K562 (cell line): ENCODE data around the gene CASKIN1. TPM values are rescaled to one million over a fixed set of nuclear protein-coding genes. Genes with fewer than 3 reads are reported as not detected.
A peak's percentile ranks its signal among the peaks of the same experiment; 100 is the strongest.

Experiments used
- ETV5 ChIP-seq: sonication (generic); formaldehyde crosslinking; IDR thresholded peaks from 2 replicates; pipeline ENCODE4 v1.4.0; 2020; ENCODE audit warnings: low read depth, mild to moderate bottlenecking, missing genetic modification reagents
- EZH2 ChIP-seq: IDR thresholded peaks from 2 replicates; pipeline ENCODE4 v1.6.1; 2012; ENCODE audit warnings: low read depth, mild to moderate bottlenecking, inconsistent platforms, low read length, borderline replicate concordance
- GATAD2B ChIP-seq: fragments of 450-650 bp; IDR thresholded peaks from 2 replicates; pipeline ENCODE4 v1.6.1; 2017; ENCODE audit warnings: mild to moderate bottlenecking, borderline replicate concordance
- HEY1 ChIP-seq: fragments of 250-450 bp; sonication (Bioruptor Pico); IDR thresholded peaks from 2 replicates; pipeline ENCODE4 v1.5.0; 2020; ENCODE audit warnings: mild to moderate bottlenecking, moderate library complexity, borderline replicate concordance
- KAT2B ChIP-seq: IDR thresholded peaks from one replicate; pipeline ENCODE4 v1.6.1; 2012; ENCODE audit warnings: low read depth, mild to moderate bottlenecking, control low read depth, inconsistent platforms, low read length, moderate library complexity
- MTA2 ChIP-seq: fragments of 450-650 bp; IDR thresholded peaks from 2 replicates; pipeline ENCODE4 v1.6.1; 2016; ENCODE audit warnings: low read depth
- NR4A1 ChIP-seq, 2 experiments: fragments of 250-450 bp in 1 of 2; fragments of 450-650 bp in 1 of 2; sonication (Bioruptor Pico) in 1 of 2; IDR thresholded peaks; 2 replicates each; pipeline versions ENCODE4 v1.4.0 to v1.6.1; 2016 to 2020; ENCODE audit warnings: mild to moderate bottlenecking in 2 of 2, missing compliant biosample characterization in 1 of 2, missing genetic modification characterization in 1 of 2, moderate library complexity in 1 of 2
- PHF21A ChIP-seq: fragments of 450-650 bp; IDR thresholded peaks from 2 replicates; pipeline ENCODE4 v1.6.1; 2017; ENCODE audit warnings: low read depth, borderline replicate concordance
- PTBP1 ChIP-seq: fragments of 200-400 bp; formaldehyde crosslinking; IDR thresholded peaks from 2 replicates; pipeline ENCODE4 v1.6.1; 2017; ENCODE audit warnings: low read depth, low read length
- TFAP4 ChIP-seq: sonication (generic); formaldehyde crosslinking; IDR thresholded peaks from 2 replicates; pipeline ENCODE4 v1.8.0; 2022; ENCODE audit warnings: missing genetic modification reagents, mild to moderate bottlenecking, moderate library complexity, borderline replicate concordance
- YY1 ChIP-seq, 3 experiments: IDR thresholded peaks; 2 replicates each; pipeline ENCODE4 v1.6.1; 2011; ENCODE audit warnings: low read length in 2 of 3, mild to moderate bottlenecking in 2 of 3, moderate library complexity in 2 of 3, borderline replicate concordance in 1 of 3, control low read depth in 1 of 3, low read depth in 1 of 3; ENCODE audit not compliant: insufficient read depth in 3 of 3, insufficient replicate concordance in 2 of 3, control insufficient read depth in 1 of 3, insufficient read length in 1 of 3; ENCODE audit errors: extremely low read depth in 1 of 3
- ZNF23 ChIP-seq: fragments of 250-450 bp; sonication (Bioruptor Pico); IDR thresholded peaks from 2 replicates; pipeline ENCODE4 v1.4.0; 2020; ENCODE audit warnings: mild to moderate bottlenecking
- ZNF263 ChIP-seq: sonication (generic); formaldehyde crosslinking; IDR thresholded peaks from 2 replicates; pipeline ENCODE4 v1.8.0; 2022; ENCODE audit warnings: mild to moderate bottlenecking, missing genetic modification reagents, borderline replicate concordance
- ZNF318 ChIP-seq, 2 experiments: fragments of 450-650 bp; IDR thresholded peaks; 2 replicates each; pipeline ENCODE4 v1.6.1; 2016; ENCODE audit warnings: mild to moderate bottlenecking in 2 of 2, borderline replicate concordance in 1 of 2, low read depth in 1 of 2, moderate library complexity in 1 of 2
- ZNF511 ChIP-seq: sonication (generic); formaldehyde crosslinking; IDR thresholded peaks from 2 replicates; pipeline ENCODE4 v1.8.0; 2022; ENCODE audit warnings: mild to moderate bottlenecking, missing genetic modification reagents
- polyA plus RNA-seq, 8 experiments: library from polyadenylated mRNA; depleted of rRNA in 4 of 8; stranded (reverse) in 5 of 8; unstranded in 3 of 8; fragments of >200 nt; fragmentation: Nextera tagmentation in 2 of 8; fragmentation: Illumina TruSeq in 1 of 8; extraction: Ambion mirVana in 2 of 8; extraction: Trizol in 1 of 8; gene quantifications; 2 replicates each; pipeline versions ENCODE4 v1.2.1 to v1.2.3, GENCODE V29; 2011 to 2014; ENCODE audit warnings: inconsistent platforms in 1 of 8, missing spikeins in 1 of 8
- total RNA-seq, 7 experiments: library from RNA; depleted of rRNA in 6 of 7; stranded (reverse); fragments of >200 nt in 6 of 7; fragmentation: Illumina TruSeq in 2 of 7; extraction: Trizol in 2 of 7; gene quantifications; 2 replicates each; pipeline versions ENCODE4 v1.2.1 to v1.2.3, GENCODE V29; 2011 to 2021; ENCODE audit warnings: low replicate concordance in 1 of 7

Gene CASKIN1
- total and polyA plus RNA-seq, 9 of the 15 experiments (the other 6 are each of a cell fraction or from before 2014, with no cell fraction given): 0.15 to 4.5 (median 1.5) TPM; not detected in 2

GRCh38 chr16:2151188-2152091, 45.0 kb downstream of the CASKIN1 start (continued):
- TF ChIP-seq TFAP4 (CRISPR knock-in tag): peak; percentile 40; the same call in 1 of the 2 replicates
- TF ChIP-seq MTA2: no peak
- TF ChIP-seq NR4A1 (CRISPR knock-in tag; IDR thresholded peaks at IDR 0.05): no peak
- TF ChIP-seq NR4A1 (tag; IDR thresholded peaks at IDR 0.05): no peak
- TF ChIP-seq EZH2: no peak
- TF ChIP-seq PHF21A: no peak
- TF ChIP-seq GATAD2B: no peak
- TF ChIP-seq YY1 (IDR thresholded peaks at IDR 0.05; ENCODE audit: borderline replicate concordance in 1 of 3, control insufficient read depth in 1 of 3, extremely low read depth in 1 of 3, insufficient read depth in 3 of 3, insufficient read length in 1 of 3, insufficient replicate concordance in 2 of 3, low read depth in 1 of 3, low read length in 2 of 3): peak in 1 of 3 experiments; percentile 3
- TF ChIP-seq HEY1 (CRISPR knock-in tag): no peak
- no peak for TF ChIP-seq ZNF318 (IDR thresholded peaks at IDR 0.05; ENCODE audit: borderline replicate concordance in 1 of 2, low read depth in 1 of 2)
- TF ChIP-seq ZNF263 (CRISPR knock-in tag): no peak
- TF ChIP-seq PTBP1: peak; percentile 47; the same call in 1 of the 2 replicates
- TF ChIP-seq ETV5 (CRISPR knock-in tag): no peak
- no peak for TF ChIP-seq ZNF511 (CRISPR knock-in tag)
- no peak for TF ChIP-seq KAT2B
- TF ChIP-seq ZNF23 (CRISPR knock-in tag): no peak
